ENCODE results near the gene CDR2L.
"Not testable (repeated sequence)": the region's sequence is repeated elsewhere in the genome, so short reads cannot be mapped to it uniquely, and the experiment has no call there.

The CDR2L gene

GRCh38 chr17:74960570-74961342 lies 26.7 kb upstream of the CDR2L start:
- DNase-seq: peak; percentile 53 to 57

GRCh38 chr17:74961657-74962350 lies 25.6 kb upstream of the CDR2L start:
- DNase-seq: peak; percentile 77

GRCh38 chr17:74962622-74963394 lies 24.6 kb upstream of the CDR2L start:
- DNase-seq: no peak

GRCh38 chr17:74963656-74964055 lies 23.8 kb upstream of the CDR2L start:
- no peak for DNase-seq

- DNase-seq: no peak
Observed at GRCh38 chr17:74964246-74964761, 23.1 kb upstream of the CDR2L start.

GRCh38 chr17:74964988-74965622 lies 22.3 kb upstream of the CDR2L start:
- DNase-seq: no peak

GRCh38 chr17:74968361-74968780 lies 19.1 kb upstream of the CDR2L start:
- DNase-seq: no peak

- not testable (repeated sequence) for DNase-seq
Observed at GRCh38 chr17:74969501-74969900, 17.9 kb upstream of the CDR2L start.

GRCh38 chr17:74970395-74970794 lies 17.0 kb upstream of the CDR2L start:
- no peak for DNase-seq

GRCh38 chr17:74971069-74971841 lies 16.2 kb upstream of the CDR2L start:
- no peak for DNase-seq

GRCh38 chr17:74971842-74972106 lies 15.7 kb upstream of the CDR2L start:
- DNase-seq: no peak

- no peak for DNase-seq
Observed at GRCh38 chr17:74972107-74972972, 15.1 kb upstream of the CDR2L start, which contains the start of gene HID1. Gene HID1 (minus strand): TSS chr17:74972759. CDS start chr17:74972656, 103 bp downstream.

GRCh38 chr17:74972973-74973328 lies 14.5 kb upstream of the CDR2L start:
- DNase-seq: no peak

- DNase-seq: no peak
Observed at GRCh38 chr17:74975943-74976342, 11.5 kb upstream of the CDR2L start.

- DNase-seq: no peak
Observed at GRCh38 chr17:74977802-74978201, 9.6 kb upstream of the CDR2L start.

- DNase-seq: no peak
Observed at GRCh38 chr17:74978240-74978639, 9.2 kb upstream of the CDR2L start.

- DNase-seq: no peak
Observed at GRCh38 chr17:74979408-74980146, 7.9 kb upstream of the CDR2L start.

- DNase-seq: no peak
Observed at GRCh38 chr17:74981318-74981978, 6.0 kb upstream of the CDR2L start.

- DNase-seq: peak; percentile 31 to 36
Observed at GRCh38 chr17:74981979-74982662, 5.3 kb upstream of the CDR2L start.
